Esophagus muscularis mucosa (tissue), 3 donors: ENCODE data around the gene IGDCC3.

ENCODE experiments used
- CTCF ChIP-seq, 3 experiments: fragments of 200-600 bp in 2 of 3; fragments of 450-650 bp in 1 of 3; sonication (generic) in 2 of 3; IDR thresholded peaks; one replicate each; pipeline ENCODE4 v1.5.1; 2017 to 2019; ENCODE audit warnings: antibody characterized with exemption in 3 of 3, mild to moderate bottlenecking in 2 of 3, moderate library complexity in 1 of 3
- POLR2A ChIP-seq: fragments of 450-650 bp; IDR thresholded peaks from one replicate; pipeline ENCODE4 v1.6.1; 2017; ENCODE audit warnings: antibody characterized with exemption, moderate library complexity, mild to moderate bottlenecking, low read depth
- POLR2AphosphoS5 ChIP-seq, 2 donors: sonication (generic); formaldehyde crosslinking; IDR thresholded peaks; one replicate each; pipeline ENCODE4 v1.6.1; 2017; ENCODE audit warnings: antibody characterized with exemption in 2 of 2

- TF ChIP-seq POLR2A (no peak), CTCF (IDR thresholded peaks at IDR 0.05) (no peak), POLR2AphosphoS5 (IDR thresholded peaks at IDR 0.05) (no peak)
Observed at GRCh38 chr15:65326117-65326526, 51.7 kb downstream of the IGDCC3 start.
